HepG2 (cell line): ENCODE data around the gene MLN. TPM values are rescaled to one million over a fixed set of nuclear protein-coding genes. Genes with fewer than 3 reads are reported as not detected.

Experiments
- AHDC1 ChIP-seq: sonication (generic); formaldehyde crosslinking; IDR thresholded peaks from 2 replicates; pipeline ENCODE4 v1.5.1; 2020; ENCODE audit warnings: mild to moderate bottlenecking, missing genetic modification reagents, borderline replicate concordance
- ARHGAP35 ChIP-seq: sonication (generic); formaldehyde crosslinking; IDR thresholded peaks from 2 replicates; pipeline ENCODE4 v1.9.0; 2022; ENCODE audit warnings: mild to moderate bottlenecking, inconsistent platforms, moderate library complexity, missing genetic modification reagents, borderline replicate concordance
- BORCS8-MEF2B ChIP-seq: sonication (generic); formaldehyde crosslinking; IDR thresholded peaks from 2 replicates; pipeline ENCODE4 v1.8.0; 2022; ENCODE audit warnings: mild to moderate bottlenecking, missing genetic modification reagents
- ISL2 ChIP-seq: sonication (generic); formaldehyde crosslinking; IDR thresholded peaks from 2 replicates; pipeline ENCODE4 v1.5.0; 2020; ENCODE audit warnings: missing genetic modification reagents
- JUND ChIP-seq: sonication (generic); formaldehyde crosslinking; IDR thresholded peaks from 2 replicates; pipeline ENCODE4 v1.8.0; 2022; ENCODE audit warnings: mild to moderate bottlenecking, missing genetic modification reagents
- MED1 ChIP-seq: sonication (generic); formaldehyde crosslinking; IDR thresholded peaks from 2 replicates; pipeline ENCODE4 v1.4.0; 2020; ENCODE audit warnings: missing genetic modification reagents
- REPIN1 ChIP-seq: sonication (generic); formaldehyde crosslinking; IDR thresholded peaks from 2 replicates; pipeline ENCODE4 v1.8.0; 2022; ENCODE audit warnings: missing genetic modification reagents, low read depth, mild to moderate bottlenecking, borderline replicate concordance
- SNAPC4 ChIP-seq: sonication (generic); formaldehyde crosslinking; IDR thresholded peaks from 2 replicates; pipeline ENCODE4 v1.4.0; 2020; ENCODE audit warnings: mild to moderate bottlenecking, missing genetic modification reagents
- TEF ChIP-seq: sonication (generic); formaldehyde crosslinking; IDR thresholded peaks from 2 replicates; pipeline ENCODE4 v1.5.0; 2020; ENCODE audit warnings: missing genetic modification reagents
- ZBTB14 ChIP-seq: sonication (generic); formaldehyde crosslinking; IDR thresholded peaks from 2 replicates; pipeline ENCODE4 v1.4.0; 2020; ENCODE audit warnings: missing genetic modification reagents
- ZNF12 ChIP-seq: sonication (generic); formaldehyde crosslinking; IDR thresholded peaks from 2 replicates; pipeline ENCODE4 v1.5.0; 2020; ENCODE audit warnings: missing genetic modification reagents
- ZNF333 ChIP-seq: sonication (generic); formaldehyde crosslinking; IDR thresholded peaks from 2 replicates; pipeline ENCODE4 v1.4.0; 2020; ENCODE audit warnings: mild to moderate bottlenecking, missing genetic modification reagents, borderline replicate concordance
- ZNF546 ChIP-seq: sonication (generic); formaldehyde crosslinking; conservative IDR thresholded peaks from 2 replicates; pipeline ENCODE4 v1.8.1; 2023; ENCODE audit warnings: mild to moderate bottlenecking, missing genetic modification reagents
- ZSCAN25 ChIP-seq: sonication (generic); formaldehyde crosslinking; IDR thresholded peaks from 2 replicates; pipeline ENCODE4 v1.8.0; 2022; ENCODE audit warnings: mild to moderate bottlenecking, missing genetic modification reagents
- polyA plus RNA-seq, 8 experiments: library from polyadenylated mRNA; depleted of rRNA in 3 of 8; stranded (reverse) in 7 of 8; unstranded in 1 of 8; fragments of >200 nt; fragmentation: Illumina TruSeq in 4 of 8; extraction: Trizol in 4 of 8; gene quantifications; 2 replicates each; pipeline versions ENCODE4 v1.2.1 to v1.2.3, GENCODE V29; 2011 to 2016; ENCODE audit warnings: low read depth in 4 of 8, missing spikeins in 1 of 8, mixed read lengths in 1 of 8; ENCODE audit not compliant: insufficient read depth in 1 of 8
- total RNA-seq, 5 experiments: library from RNA; depleted of rRNA; stranded (reverse); fragments of >200 nt; fragmentation: Illumina TruSeq; extraction: Trizol; gene quantifications; 2 replicates each; pipeline ENCODE4 v1.2.3, GENCODE V29; 2016; ENCODE audit warnings: low read depth in 1 of 5

MLN gene
- total and polyA plus RNA-seq, 2 of the 13 experiments (the other 11 are each of a cell fraction or from before 2014, with no cell fraction given), result not detected

GRCh38 chr6:33812669-33813068 lies 8.9 kb upstream of the MLN start (continued):
- TF ChIP-seq SNAPC4 (CRISPR knock-in tag) (peak; percentile 83), ZNF546 (no peak), MED1 (CRISPR knock-in tag) (peak; percentile 64; the same call in 1 of the 2 replicates), ZBTB14 (CRISPR knock-in tag) (peak; percentile 34; the same call in 1 of the 2 replicates), REPIN1 (peak; percentile 75; the same call in 1 of the 2 replicates), ISL2 (CRISPR knock-in tag) (peak; percentile 43; the same call in 1 of the 2 replicates), AHDC1 (no peak), ZNF333 (CRISPR knock-in tag) (peak; percentile 73; the same call in 1 of the 2 replicates), ARHGAP35 (CRISPR knock-in tag) (peak; percentile 96), JUND (CRISPR knock-in tag) (no peak), ZNF12 (CRISPR knock-in tag) (peak; percentile 82), ZSCAN25 (peak; percentile 77; the same call in 1 of the 2 replicates), BORCS8-MEF2B (peak; percentile 98), TEF (CRISPR knock-in tag) (peak; percentile 82)
